OCI-LY7 (cell line): ENCODE data around the gene WNT4. TPM values are rescaled to one million over a fixed set of nuclear protein-coding genes. Genes with fewer than 3 reads are reported as not detected.

ENCODE experiments used
- BruUV-seq: library from RNA; stranded (reverse); fragments of 400-500 nt; replicated peaks from 2 replicates; lab custom pipeline; 2021; lab: Mats Ljungman, UMichigan
- CTCF ChIA-PET: fragments of 300-600 bp; sonication (Branson Sonifier 250); formaldehyde crosslinking; loops from one replicate; lab custom pipeline; 2022; ENCODE audit warnings: antibody characterized with exemption; ENCODE audit not compliant: unreplicated experiment; lab: Charles Lee
- POLR2A ChIA-PET: fragments of 300-600 bp; sonication (Branson Sonifier 250); formaldehyde crosslinking; loops from one replicate; lab custom pipeline; 2022; ENCODE audit warnings: antibody characterized with exemption; lab: Charles Lee
- DNase-seq: peaks from one replicate; pipeline ENCODE4 v3.0.0-alpha.2; 2015; ENCODE audit warnings: low spot score
- H2AFZ ChIP-seq: fragments of 200-600 bp; sonication (generic), shearing (Covaris generic); 2 replicates; pipeline ENCODE4 v1.6.1; 2014; ENCODE audit warnings: mild to moderate bottlenecking, antibody characterized with exemption, low read length, moderate library complexity
- H3K27ac ChIP-seq: fragments of 200-600 bp; sonication (generic); 2 replicates; pipeline ENCODE4 v1.5.1; 2014; ENCODE audit warnings: mixed run types, low read depth, mild to moderate bottlenecking, moderate library complexity, low read length, inconsistent platforms; ENCODE audit not compliant: poor library complexity, severe bottlenecking
- H3K36me3 ChIP-seq: fragments of 200-600 bp; sonication (generic); 2 replicates; pipeline ENCODE4 v1.6.1; 2014; ENCODE audit warnings: mild to moderate bottlenecking, antibody characterized with exemption, low read length, moderate library complexity, mixed read lengths; ENCODE audit not compliant: insufficient read depth
- H3K4me1 ChIP-seq: fragments of 200-600 bp; sonication (generic); 2 replicates; pipeline ENCODE4 v1.5.1; 2014; ENCODE audit warnings: mild to moderate bottlenecking, low read length; ENCODE audit not compliant: insufficient read depth, poor library complexity, severe bottlenecking
- H3K4me2 ChIP-seq: fragments of 200-600 bp; sonication (generic); 2 replicates; pipeline ENCODE4 v1.6.1; 2014; ENCODE audit warnings: mild to moderate bottlenecking, low read length
- H3K4me3 ChIP-seq: fragments of 200-600 bp; sonication (generic); 2 replicates; pipeline ENCODE4 v1.5.1; 2014; ENCODE audit warnings: mild to moderate bottlenecking, low read depth, low read length; ENCODE audit not compliant: poor library complexity, severe bottlenecking
- H3K79me2 ChIP-seq: fragments of 200-600 bp; sonication (generic); 2 replicates; pipeline ENCODE4 v1.6.1; 2016; ENCODE audit warnings: low read depth, mild to moderate bottlenecking, low read length, moderate library complexity, mixed read lengths; ENCODE audit not compliant: insufficient read depth
- H3K9me2 ChIP-seq: fragments of 200-600 bp; sonication (generic); 2 replicates; pipeline ENCODE4 v1.6.1; 2016; ENCODE audit warnings: mild to moderate bottlenecking, low read length, mixed read lengths; ENCODE audit not compliant: insufficient read depth
- H3K9me3 ChIP-seq: fragments of 200-600 bp; sonication (generic); 2 replicates; pipeline ENCODE4 v1.6.1; 2014; ENCODE audit warnings: mild to moderate bottlenecking, mixed run types, low read length, mixed read lengths
- H4K20me1 ChIP-seq: fragments of 200-600 bp; sonication (generic); 2 replicates; pipeline ENCODE4 v1.6.1; 2014; ENCODE audit warnings: mild to moderate bottlenecking, antibody characterized with exemption, low read length, moderate library complexity, mixed read lengths; ENCODE audit not compliant: insufficient read depth
- CTCF ChIP-seq: fragments of 200-600 bp; sonication (generic); conservative IDR thresholded peaks from 2 replicates; pipeline ENCODE4 v1.5.1; 2014; ENCODE audit warnings: mild to moderate bottlenecking, antibody characterized with exemption, low read length, moderate library complexity, mixed read lengths
- EZH2phosphoT487 ChIP-seq: fragments of 200-600 bp; sonication (generic); IDR thresholded peaks from 2 replicates; pipeline ENCODE4 v1.6.1; 2018; ENCODE audit warnings: low read depth, borderline replicate concordance, mild to moderate bottlenecking, mixed run types, antibody characterized with exemption, low read length, moderate library complexity, mixed read lengths
- intact Hi-C: fragments of 100-400 bp; cut with micrococcal nuclease; formaldehyde crosslinking; loops from one replicate; pipeline ENCODE4 v1.10.0; 2022; ENCODE audit not compliant: unreplicated experiment
- total RNA-seq, 2 experiments: library from RNA; depleted of rRNA in 1 of 2; stranded (reverse); fragments of >200 nt in 1 of 2; shearing (Covaris generic) in 1 of 2; gene quantifications; 2 replicates each; pipeline ENCODE4 v1.2.3, GENCODE V29; 2014 to 2022

Gene WNT4
- total RNA-seq, 2 experiments from 2014 or later, result not detected

- ChIA-PET POLR2A (no interaction called here), CTCF (no interaction called here)
- no peak for DNase-seq
- Histone ChIP-seq H3K9me2 (no peaks in the 10 kb centered on the region), H3K9me3 (peaks cover 4% of the 10 kb centered on the region; the same call in 1 of the 2 replicates), H3K4me1 (peaks cover 37% of the 10 kb centered on the region), H3K4me2 (no peak overlapping the region), H3K79me2 (peaks cover 93% of the 10 kb centered on the region), H3K36me3 (peaks cover 73% of the 10 kb centered on the region), H4K20me1 (peaks cover 57% of the 10 kb centered on the region), H3K4me3 (no peak overlapping the region), H2AFZ (no peak overlapping the region), H3K27ac (no peak overlapping the region)
- TF ChIP-seq EZH2phosphoT487, result no peak
- TF ChIP-seq CTCF, result no peak
- intact Hi-C loops, result no loop called here
- no TSS peak for BruUV-seq
Measured at GRCh38 chr1:22076346-22076745, 66.6 kb downstream of the WNT4 start.

- Histone ChIP-seq H3K9me3 (peaks cover 8% of the 10 kb centered on the region; the same call in 1 of the 2 replicates), H2AFZ (no peak overlapping the region), H3K4me3 (no peak overlapping the region), H3K79me2 (peaks cover 99% of the 10 kb centered on the region), H3K4me1 (peaks cover 37% of the 10 kb centered on the region), H3K9me2 (no peaks in the 10 kb centered on the region), H3K27ac (peak overlapping the region; percentile 32), H3K4me2 (peak overlapping the region; percentile 43), H3K36me3 (peaks cover 74% of the 10 kb centered on the region), H4K20me1 (peaks cover 57% of the 10 kb centered on the region)
- DNase-seq, result no peak
- TF ChIP-seq EZH2phosphoT487 (no peak), CTCF (no peak)
- ChIA-PET POLR2A (interaction anchor here (1.2 kb wide), 1 partner anchor 25 kb away, joined by 3 read pairs; no protein-coding TSS in a partner anchor), CTCF (no interaction called here)
- intact Hi-C loops, result no loop called here
- no TSS peak for BruUV-seq
Measured at GRCh38 chr1:22075718-22076117, 67.2 kb downstream of the WNT4 start.

- H3K9me2 ChIP-seq, result no peaks in the 10 kb centered on the region
- H3K27ac ChIP-seq, result peak overlapping the region; percentile 32
- peaks cover 34% of the 10 kb centered on the region for H3K4me1 ChIP-seq
- ChIA-PET CTCF (no interaction called here), POLR2A (interaction anchor here (0.9 to 1.8 kb wide), 3 partner anchors 9 to 26 kb away, joined by 3 to 6 read pairs (median 4); no protein-coding TSS in a partner anchor)
- DNase-seq, result peak; percentile 33
- intact Hi-C loops, result no loop called here
- H3K79me2 ChIP-seq, result peaks cover 99% of the 10 kb centered on the region
- peaks cover 72% of the 10 kb centered on the region for H3K36me3 ChIP-seq
- peaks cover 54% of the 10 kb centered on the region for H4K20me1 ChIP-seq
- no peak for TF ChIP-seq CTCF
- no peak for TF ChIP-seq EZH2phosphoT487
- no peak overlapping the region for H2AFZ ChIP-seq
- H3K4me2 ChIP-seq, result peak overlapping the region; percentile 43
- BruUV-seq, result no TSS peak
- H3K9me3 ChIP-seq, result peaks cover 11% of the 10 kb centered on the region; the same call in 1 of the 2 replicates
- H3K4me3 ChIP-seq, result no peak overlapping the region
Measured at GRCh38 chr1:22074803-22075202, 68.1 kb downstream of the WNT4 start.
